PFSK-1 (cell line): ENCODE measurements around the gene ASIC2.

Experiments used
- POLR2AphosphoS5 ChIP-seq: IDR thresholded peaks from 2 replicates; pipeline ENCODE4 v1.6.1; 2012; ENCODE audit warnings: low read depth, mild to moderate bottlenecking, control low read depth, low read length, moderate library complexity
- REST ChIP-seq, 2 experiments: IDR thresholded peaks; 2 replicates each; pipeline versions ENCODE4 v1.6.1 to v1.8.0; 2011 to 2012; ENCODE audit warnings: low read depth in 2 of 2, low read length in 2 of 2, control low read depth in 1 of 2, inconsistent platforms in 1 of 2, mild to moderate bottlenecking in 1 of 2, moderate library complexity in 1 of 2; ENCODE audit not compliant: insufficient read depth in 1 of 2

- TF ChIP-seq POLR2AphosphoS5: no peak
- no peak for TF ChIP-seq REST (IDR thresholded peaks at IDR 0.05; ENCODE audit: insufficient read depth in 1 of 2, low read depth in 2 of 2, low read length in 2 of 2)
Measured at GRCh38 chr17:33310296-33310695, 17.2 kb upstream of the ASIC2 start.
